HUES48 (cell line): ENCODE results near the gene APP.

Experiments
- H3K27ac ChIP-seq: one replicate; pipeline ENCODE4 v1.7.0; 2013; ENCODE audit warnings: low read depth, low read length, inconsistent platforms
- H3K27me3 ChIP-seq: 2 replicates; pipeline ENCODE4 v1.6.1; 2013; ENCODE audit warnings: mild to moderate bottlenecking, low read length; ENCODE audit not compliant: control insufficient read depth, insufficient read depth
- H3K36me3 ChIP-seq: 2 replicates; pipeline ENCODE4 v1.6.1; 2013; ENCODE audit warnings: low read length; ENCODE audit not compliant: control insufficient read depth, insufficient read depth
- H3K4me1 ChIP-seq: 2 replicates; pipeline ENCODE4 v1.6.1; 2013; ENCODE audit warnings: mild to moderate bottlenecking, low read length; ENCODE audit not compliant: control insufficient read depth, insufficient read depth
- H3K4me3 ChIP-seq: 2 replicates; pipeline ENCODE4 v1.5.1; 2013; ENCODE audit warnings: mild to moderate bottlenecking, low read depth, low read length
- H3K9ac ChIP-seq: 2 replicates; pipeline ENCODE4 v1.6.1; 2013; ENCODE audit warnings: mild to moderate bottlenecking, low read depth, low read length, moderate library complexity
- H3K9me3 ChIP-seq: 2 replicates; pipeline ENCODE4 v1.6.1; 2013; ENCODE audit warnings: low read length; ENCODE audit not compliant: control insufficient read depth, insufficient read depth

The APP gene

GRCh38 chr21:25904044-25904695 is 266.4 kb downstream of the APP start:
- Histone ChIP-seq H3K4me3 (no peak overlapping the region), H3K9me3 (no peaks in the 10 kb centered on the region), H3K4me1 (no peaks in the 10 kb centered on the region), H3K27me3 (no peaks in the 10 kb centered on the region), H3K9ac (no peak overlapping the region), H3K27ac (no peak overlapping the region), H3K36me3 (peaks cover 65% of the 10 kb centered on the region)

- Histone ChIP-seq H3K27me3 (no peaks in the 10 kb centered on the region), H3K4me3 (no peak overlapping the region), H3K4me1 (no peaks in the 10 kb centered on the region), H3K9ac (no peak overlapping the region), H3K36me3 (peaks cover 69% of the 10 kb centered on the region), H3K9me3 (no peaks in the 10 kb centered on the region), H3K27ac (no peak overlapping the region)
Measured at GRCh38 chr21:25903607-25904006, 267.0 kb downstream of the APP start.

- Histone ChIP-seq H3K27ac (no peak overlapping the region), H3K27me3 (no peaks in the 10 kb centered on the region), H3K4me3 (no peak overlapping the region), H3K4me1 (no peaks in the 10 kb centered on the region), H3K9me3 (no peaks in the 10 kb centered on the region), H3K9ac (no peak overlapping the region), H3K36me3 (peaks cover 72% of the 10 kb centered on the region)
Measured at GRCh38 chr21:25901330-25901979, 269.1 kb downstream of the APP start.

- Histone ChIP-seq H3K27ac (no peak overlapping the region), H3K9ac (no peak overlapping the region), H3K36me3 (peaks cover 78% of the 10 kb centered on the region), H3K27me3 (no peaks in the 10 kb centered on the region), H3K4me3 (no peak overlapping the region), H3K9me3 (no peaks in the 10 kb centered on the region), H3K4me1 (no peaks in the 10 kb centered on the region)
Measured at GRCh38 chr21:25898671-25899070, 271.9 kb downstream of the APP start.

GRCh38 chr21:25897383-25897782 is 273.2 kb downstream of the APP start:
- Histone ChIP-seq H3K36me3 (peaks cover 81% of the 10 kb centered on the region), H3K9ac (no peak overlapping the region), H3K9me3 (no peaks in the 10 kb centered on the region), H3K4me3 (no peak overlapping the region), H3K4me1 (no peaks in the 10 kb centered on the region), H3K27ac (no peak overlapping the region), H3K27me3 (no peaks in the 10 kb centered on the region)

GRCh38 chr21:25896501-25897056 is 274.0 kb downstream of the APP start:
- Histone ChIP-seq H3K4me3 (no peak overlapping the region), H3K9me3 (no peaks in the 10 kb centered on the region), H3K27ac (no peak overlapping the region), H3K36me3 (peaks cover 82% of the 10 kb centered on the region), H3K9ac (no peak overlapping the region), H3K27me3 (no peaks in the 10 kb centered on the region), H3K4me1 (no peaks in the 10 kb centered on the region)

- H3K9ac ChIP-seq = no peak overlapping the region
- H3K4me3 ChIP-seq = no peak overlapping the region
- H3K36me3 ChIP-seq = peaks cover 87% of the 10 kb centered on the region
- no peaks in the 10 kb centered on the region for H3K9me3 ChIP-seq
- no peak overlapping the region for H3K27ac ChIP-seq
- H3K4me1 ChIP-seq = no peaks in the 10 kb centered on the region
- H3K27me3 ChIP-seq = no peaks in the 10 kb centered on the region
Measured at GRCh38 chr21:25895565-25896205, 274.9 kb downstream of the APP start.

GRCh38 chr21:25893191-25893590 is 277.4 kb downstream of the APP start:
- Histone ChIP-seq H3K36me3 (peaks cover 91% of the 10 kb centered on the region), H3K9ac (no peak overlapping the region), H3K4me1 (no peaks in the 10 kb centered on the region), H3K27ac (no peak overlapping the region), H3K9me3 (no peaks in the 10 kb centered on the region), H3K27me3 (no peaks in the 10 kb centered on the region), H3K4me3 (no peak overlapping the region)

- Histone ChIP-seq H3K36me3 (peaks cover 91% of the 10 kb centered on the region), H3K27me3 (no peaks in the 10 kb centered on the region), H3K27ac (no peak overlapping the region), H3K9ac (no peak overlapping the region), H3K9me3 (no peaks in the 10 kb centered on the region), H3K4me1 (no peaks in the 10 kb centered on the region), H3K4me3 (no peak overlapping the region)
Measured at GRCh38 chr21:25891596-25891995, 279.0 kb downstream of the APP start.

- Histone ChIP-seq H3K27me3 (no peaks in the 10 kb centered on the region), H3K9me3 (no peaks in the 10 kb centered on the region), H3K4me3 (no peak overlapping the region), H3K27ac (no peak overlapping the region), H3K4me1 (no peaks in the 10 kb centered on the region), H3K9ac (no peak overlapping the region), H3K36me3 (peaks cover 85% of the 10 kb centered on the region)
Measured at GRCh38 chr21:25890001-25890400, 280.6 kb downstream of the APP start.

- H3K9ac ChIP-seq = no peak overlapping the region
Measured at GRCh38 chr21:25888711-25889110, 281.9 kb downstream of the APP start.

More at GRCh38 chr21:25888711-25889110, 281.9 kb downstream of the APP start:
- H3K9me3 ChIP-seq = no peaks in the 10 kb centered on the region
- H3K36me3 ChIP-seq = peaks cover 73% of the 10 kb centered on the region
- H3K27ac ChIP-seq = no peak overlapping the region
- no peaks in the 10 kb centered on the region for H3K27me3 ChIP-seq
- H3K4me3 ChIP-seq = no peak overlapping the region
- no peaks in the 10 kb centered on the region for H3K4me1 ChIP-seq
